CD4-positive, alpha-beta T cell treated with Interleukin-17A for 4 hours (primary cell): ENCODE results near the gene SLC22A1.

ENCODE experiments used
- DNase-seq: peaks from one replicate; pipeline ENCODE4 v3.0.0-alpha.2; 2020; ENCODE audit warnings: mixed read lengths

The SLC22A1 gene

GRCh38 chr6:160180706-160181105 is 59.1 kb downstream of the SLC22A1 start:
- DNase-seq = no peak

- no peak for DNase-seq
Measured at GRCh38 chr6:160188773-160189172, 67.2 kb downstream of the SLC22A1 start.

GRCh38 chr6:160190081-160190480 is 68.5 kb downstream of the SLC22A1 start:
- DNase-seq = no peak

GRCh38 chr6:160190973-160191372 is 69.4 kb downstream of the SLC22A1 start:
- DNase-seq = no peak

GRCh38 chr6:160192840-160193239 is 71.2 kb downstream of the SLC22A1 start:
- no peak for DNase-seq

- DNase-seq = no peak
Measured at GRCh38 chr6:160194808-160195207, 73.2 kb downstream of the SLC22A1 start.

GRCh38 chr6:160197662-160198061 is 76.0 kb downstream of the SLC22A1 start:
- DNase-seq = no peak

GRCh38 chr6:160198606-160199211 is 77.1 kb downstream of the SLC22A1 start:
- DNase-seq = no peak

GRCh38 chr6:160201061-160201460 is 79.4 kb downstream of the SLC22A1 start:
- DNase-seq = no peak

- no peak for DNase-seq
Measured at GRCh38 chr6:160202411-160202810, 80.8 kb downstream of the SLC22A1 start.

- no peak for DNase-seq
Measured at GRCh38 chr6:160203076-160203475, 81.5 kb downstream of the SLC22A1 start.

GRCh38 chr6:160203522-160203921 is 81.9 kb downstream of the SLC22A1 start:
- no peak for DNase-seq

- DNase-seq = no peak
Measured at GRCh38 chr6:160203953-160204352, 82.3 kb downstream of the SLC22A1 start.

- DNase-seq = no peak
Measured at GRCh38 chr6:160204710-160205109, 83.1 kb downstream of the SLC22A1 start.

GRCh38 chr6:160207618-160208017 is 86.0 kb downstream of the SLC22A1 start:
- DNase-seq = no peak
